GM10266 (cell line): ENCODE data around the gene JUNB.
A peak's percentile ranks its signal among the peaks of the same experiment; 100 is the strongest.
"Not testable (repeated sequence)": the region's sequence is repeated elsewhere in the genome, so short reads cannot be mapped to it uniquely, and the experiment has no call there.

ENCODE experiments used
- DNase-seq: peaks from one replicate; pipeline ENCODE4 v3.0.0; 2012; ENCODE audit errors: extremely low spot score
- TF ChIP-seq, protein P1 (sequence below): IDR thresholded peaks from 2 replicates; pipeline ENCODE4 v1.5.1; 2012; ENCODE audit warnings: mild to moderate bottlenecking, low read depth; ENCODE audit not compliant: control insufficient read depth, insufficient read depth; ENCODE audit errors: missing control alignments

JUNB gene

DNA sequence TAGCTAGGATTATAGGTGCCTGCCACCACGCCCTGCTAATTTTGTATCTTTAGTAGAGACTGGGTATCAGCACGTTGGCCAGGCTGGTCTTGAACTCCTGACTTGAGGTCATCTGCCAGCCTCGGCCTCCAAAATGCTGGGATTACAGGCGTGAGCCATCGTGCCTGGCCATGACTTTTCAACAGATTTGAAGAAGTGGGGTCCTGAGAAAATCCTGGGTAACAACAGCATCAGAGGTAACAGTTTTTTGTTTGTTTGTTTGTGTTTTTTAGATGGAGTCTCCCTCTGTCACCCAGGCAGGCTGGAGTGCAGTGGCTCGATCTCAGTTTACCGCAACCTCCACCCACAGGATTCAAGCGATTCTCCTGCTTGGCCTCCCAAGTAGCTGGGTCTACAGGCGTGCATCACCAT, 3.7 kb downstream of the JUNB start:
- DNase-seq: no peak
- TF ChIP-seq, protein P1, sequence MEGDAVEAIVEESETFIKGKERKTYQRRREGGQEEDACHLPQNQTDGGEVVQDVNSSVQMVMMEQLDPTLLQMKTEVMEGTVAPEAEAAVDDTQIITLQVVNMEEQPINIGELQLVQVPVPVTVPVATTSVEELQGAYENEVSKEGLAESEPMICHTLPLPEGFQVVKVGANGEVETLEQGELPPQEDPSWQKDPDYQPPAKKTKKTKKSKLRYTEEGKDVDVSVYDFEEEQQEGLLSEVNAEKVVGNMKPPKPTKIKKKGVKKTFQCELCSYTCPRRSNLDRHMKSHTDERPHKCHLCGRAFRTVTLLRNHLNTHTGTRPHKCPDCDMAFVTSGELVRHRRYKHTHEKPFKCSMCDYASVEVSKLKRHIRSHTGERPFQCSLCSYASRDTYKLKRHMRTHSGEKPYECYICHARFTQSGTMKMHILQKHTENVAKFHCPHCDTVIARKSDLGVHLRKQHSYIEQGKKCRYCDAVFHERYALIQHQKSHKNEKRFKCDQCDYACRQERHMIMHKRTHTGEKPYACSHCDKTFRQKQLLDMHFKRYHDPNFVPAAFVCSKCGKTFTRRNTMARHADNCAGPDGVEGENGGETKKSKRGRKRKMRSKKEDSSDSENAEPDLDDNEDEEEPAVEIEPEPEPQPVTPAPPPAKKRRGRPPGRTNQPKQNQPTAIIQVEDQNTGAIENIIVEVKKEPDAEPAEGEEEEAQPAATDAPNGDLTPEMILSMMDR: no peak

DNA sequence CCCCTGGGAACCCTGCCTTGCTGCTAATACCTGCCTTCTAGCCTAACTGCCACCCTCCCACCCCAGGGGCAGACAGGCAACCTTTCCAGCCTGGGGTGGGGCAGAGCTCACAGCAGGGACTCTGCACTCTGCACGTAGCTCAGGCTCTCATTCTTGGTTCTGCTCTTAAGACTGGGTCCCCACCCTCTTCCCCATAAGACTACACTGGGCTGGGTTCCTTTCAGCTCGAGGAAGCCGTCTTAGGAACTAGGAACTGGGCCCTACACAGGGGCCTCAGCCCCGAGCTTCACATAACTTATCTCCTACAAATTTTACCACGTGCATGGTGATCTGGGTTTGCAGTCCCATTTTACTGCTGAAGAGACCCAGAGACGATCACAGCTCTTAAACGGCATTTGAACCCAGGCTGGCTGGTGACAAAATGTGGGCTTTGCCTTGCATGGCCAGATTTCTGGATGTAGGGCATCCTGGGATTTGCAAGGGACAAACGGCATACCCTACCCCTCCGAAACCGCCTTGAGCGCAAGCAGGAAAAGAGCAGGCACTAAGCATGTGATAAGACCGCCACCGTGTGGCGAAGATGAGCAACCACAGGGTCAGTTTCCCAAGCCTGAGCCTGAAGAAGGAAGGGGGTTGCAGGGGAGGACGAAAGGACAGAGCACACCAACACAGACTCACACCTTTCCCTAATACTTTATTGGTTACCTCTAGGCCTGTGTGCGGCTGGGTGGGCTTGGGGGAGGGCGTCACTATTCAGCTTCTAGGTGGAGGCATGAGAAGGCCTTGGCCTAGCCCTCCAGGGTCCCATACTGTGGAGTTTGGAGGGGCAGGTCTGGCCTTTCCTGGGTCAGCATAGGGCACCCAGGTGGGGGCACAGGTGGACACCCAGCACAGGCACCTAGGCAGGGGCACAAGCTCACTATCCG, 5.1 kb downstream of the JUNB start:
- DNase-seq: peak; percentile 78
- TF ChIP-seq, protein P1: peak; percentile 97

DNA sequence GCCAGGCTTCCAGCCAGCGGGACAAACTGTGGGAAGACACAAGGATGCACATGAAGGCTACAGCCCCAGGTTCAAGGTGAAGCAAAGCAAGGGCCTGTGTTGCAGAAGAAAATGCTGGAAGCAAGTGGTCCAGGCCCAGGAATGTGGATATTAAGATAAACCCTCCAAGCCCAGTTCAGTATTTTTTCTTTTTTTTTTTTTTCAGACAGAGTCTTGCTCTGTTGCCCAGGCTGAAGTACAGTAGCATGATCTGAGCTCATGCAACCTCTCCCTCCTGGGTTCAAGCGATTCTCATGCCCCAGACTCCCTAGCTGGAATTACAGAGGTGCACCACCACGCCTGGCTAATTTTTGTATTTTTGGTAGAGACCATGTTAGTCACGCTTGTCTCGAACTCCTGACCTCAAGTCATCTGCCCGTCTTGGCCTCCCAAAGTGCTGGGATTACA, 5.9 kb downstream of the JUNB start:
- TF ChIP-seq, protein P1: no peak

DNA sequence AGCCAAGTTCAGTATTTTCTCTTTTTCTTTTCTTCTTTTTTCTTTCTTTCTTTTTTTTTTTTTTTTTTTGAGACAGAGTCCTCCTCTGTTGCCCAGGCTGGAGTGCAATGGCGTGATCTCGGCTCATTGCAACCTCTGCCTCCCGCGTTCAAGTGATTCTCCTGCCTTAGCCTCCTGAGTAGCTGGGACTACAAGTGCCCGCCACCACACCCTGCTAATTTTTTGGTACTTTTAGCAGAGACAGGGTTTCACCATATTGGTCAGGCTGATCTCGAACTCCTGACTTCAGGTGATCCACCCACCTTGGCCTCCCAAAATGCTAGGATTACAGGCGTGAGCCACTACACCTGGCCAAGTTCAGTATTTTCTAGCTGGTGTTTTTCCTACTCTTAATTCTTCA, 6.3 kb downstream of the JUNB start:
- DNase-seq: not testable (repeated sequence)

More for the DNA sequence above, 5.9 kb downstream of the JUNB start:
- DNase-seq: no peak

DNA sequence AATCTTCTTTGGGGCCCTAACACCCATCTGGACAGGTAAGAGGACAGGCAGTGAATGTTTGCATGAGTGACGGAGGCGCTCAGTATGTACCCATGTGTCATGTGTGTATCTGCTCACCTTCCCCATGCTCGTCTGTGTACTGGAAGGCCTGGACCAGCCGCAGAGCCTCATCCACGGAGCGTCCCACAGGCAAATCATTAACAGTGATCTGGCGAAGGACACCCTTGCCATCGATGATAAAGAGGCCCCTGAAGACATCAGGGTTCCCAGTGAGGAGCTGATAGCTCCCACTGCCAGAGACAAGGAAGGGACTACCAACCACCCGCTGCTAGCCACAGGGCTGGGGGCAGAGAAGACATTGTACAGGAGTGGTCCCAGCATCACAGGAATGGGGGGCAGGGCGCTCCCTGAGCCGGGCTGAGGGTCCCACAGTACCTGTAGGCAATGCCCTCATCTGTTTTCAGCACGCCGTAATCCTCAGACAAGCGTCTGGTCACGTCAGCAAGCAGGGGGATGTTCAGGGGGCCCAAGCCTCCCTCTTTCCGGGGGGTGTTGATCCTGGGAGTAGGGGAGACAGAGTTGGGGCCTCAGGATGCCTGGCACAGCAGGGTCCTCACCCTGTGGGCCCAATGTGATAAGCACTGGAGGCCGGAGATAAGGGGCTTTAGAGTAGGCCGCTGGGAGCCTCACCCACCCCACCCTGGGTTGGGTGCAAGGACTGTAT, 8.6 kb downstream of the JUNB start:
- TF ChIP-seq, protein P1: no peak
- no peak for DNase-seq

DNA sequence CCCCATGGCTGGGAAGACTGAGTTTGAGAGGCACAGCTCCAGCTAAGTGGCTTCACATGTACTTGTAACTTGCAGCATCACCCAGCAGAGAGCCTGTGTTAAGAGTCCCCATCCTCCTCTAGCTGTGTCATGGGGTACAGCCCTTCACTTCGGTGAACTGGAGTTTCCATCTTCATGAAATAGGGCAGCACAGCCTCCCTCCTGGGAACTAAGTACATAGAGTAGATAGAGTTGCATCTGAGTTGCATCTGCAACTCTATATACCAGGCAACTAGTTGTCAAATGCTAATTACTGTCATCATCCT, 9.1 kb downstream of the JUNB start:
- TF ChIP-seq, protein P1: no peak

DNA sequence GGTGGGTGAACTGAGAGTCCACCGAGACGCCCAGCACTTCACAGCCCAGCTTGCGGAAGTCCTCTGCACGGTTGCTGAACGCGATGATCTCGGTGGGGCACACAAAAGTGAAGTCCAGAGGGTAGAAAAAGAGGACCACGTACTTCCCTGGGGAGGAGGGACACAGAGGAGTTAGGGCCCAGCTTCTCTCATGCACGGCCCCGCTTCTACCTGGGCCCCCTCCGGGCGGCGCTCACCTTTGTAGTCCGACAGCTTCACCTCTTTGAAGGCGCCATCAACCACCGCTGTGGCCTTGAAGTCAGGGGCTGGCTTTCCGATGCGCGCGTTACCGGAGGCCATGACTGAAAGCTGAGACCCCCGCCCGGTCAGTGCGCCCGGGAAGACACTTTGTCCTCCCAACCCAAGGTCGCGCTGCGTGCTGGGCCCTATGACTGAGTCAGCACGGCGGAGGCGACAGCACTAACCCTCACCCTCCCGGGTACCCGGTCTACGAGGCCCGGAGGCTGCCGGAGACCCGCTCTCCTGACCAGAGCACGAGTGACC, 9.7 kb downstream of the JUNB start:
- no peak for DNase-seq
- TF ChIP-seq, protein P1: peak; percentile 14

More for the DNA sequence above, 9.1 kb downstream of the JUNB start:
- no peak for DNase-seq
